LNCAP (cell line): Measurements from ENCODE around the gene CETP.

Experiments
- TF ChIP-seq, protein P1 (sequence below): fragments of 450-650 bp; IDR thresholded peaks from 2 replicates; pipeline ENCODE4 v1.5.1; 2017; ENCODE audit warnings: mild to moderate bottlenecking

Gene CETP

DNA sequence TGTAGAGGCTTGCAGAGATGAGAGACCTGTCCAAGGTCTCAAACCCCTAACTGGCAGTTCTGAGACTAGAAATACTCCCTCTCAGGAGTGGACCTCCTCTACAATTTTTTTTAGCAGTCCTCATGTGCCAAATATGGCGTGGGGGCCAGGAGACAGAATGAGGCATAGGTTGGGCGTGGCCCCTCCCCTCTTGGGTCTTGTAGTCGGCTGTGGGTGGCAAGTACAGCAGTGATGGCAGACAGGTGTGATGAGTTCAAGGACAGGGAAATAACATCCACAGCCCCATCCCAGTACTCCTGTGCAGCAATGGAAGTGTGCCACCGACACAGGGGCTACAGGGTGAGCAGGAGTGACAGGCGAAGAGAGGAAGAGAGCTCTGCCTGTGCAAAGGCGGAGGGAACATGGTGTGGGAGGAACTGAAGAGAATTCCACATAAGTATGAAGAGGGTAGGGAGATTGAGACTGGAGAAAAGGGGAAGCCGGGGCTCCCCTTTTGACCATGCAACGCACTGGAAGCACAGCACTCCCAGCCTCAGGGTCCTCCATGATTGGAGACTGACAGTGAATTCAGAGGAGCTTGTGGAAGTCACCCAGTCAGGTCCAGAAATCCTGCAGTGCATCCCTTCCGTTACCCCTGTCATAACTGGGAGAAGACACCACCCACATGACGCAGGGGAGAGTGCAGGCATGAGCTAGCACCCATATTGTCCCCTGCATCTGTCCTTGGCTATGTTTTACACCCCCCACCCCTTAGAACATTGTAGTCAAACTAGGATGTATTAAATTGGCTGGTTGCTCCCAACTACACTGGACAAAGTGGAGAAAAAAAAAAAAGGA lies 14.8 kb upstream of the CETP start:
- TF ChIP-seq, protein P1, sequence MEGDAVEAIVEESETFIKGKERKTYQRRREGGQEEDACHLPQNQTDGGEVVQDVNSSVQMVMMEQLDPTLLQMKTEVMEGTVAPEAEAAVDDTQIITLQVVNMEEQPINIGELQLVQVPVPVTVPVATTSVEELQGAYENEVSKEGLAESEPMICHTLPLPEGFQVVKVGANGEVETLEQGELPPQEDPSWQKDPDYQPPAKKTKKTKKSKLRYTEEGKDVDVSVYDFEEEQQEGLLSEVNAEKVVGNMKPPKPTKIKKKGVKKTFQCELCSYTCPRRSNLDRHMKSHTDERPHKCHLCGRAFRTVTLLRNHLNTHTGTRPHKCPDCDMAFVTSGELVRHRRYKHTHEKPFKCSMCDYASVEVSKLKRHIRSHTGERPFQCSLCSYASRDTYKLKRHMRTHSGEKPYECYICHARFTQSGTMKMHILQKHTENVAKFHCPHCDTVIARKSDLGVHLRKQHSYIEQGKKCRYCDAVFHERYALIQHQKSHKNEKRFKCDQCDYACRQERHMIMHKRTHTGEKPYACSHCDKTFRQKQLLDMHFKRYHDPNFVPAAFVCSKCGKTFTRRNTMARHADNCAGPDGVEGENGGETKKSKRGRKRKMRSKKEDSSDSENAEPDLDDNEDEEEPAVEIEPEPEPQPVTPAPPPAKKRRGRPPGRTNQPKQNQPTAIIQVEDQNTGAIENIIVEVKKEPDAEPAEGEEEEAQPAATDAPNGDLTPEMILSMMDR = no peak

GRCh38 chr16:56947604-56947995 lies 14.2 kb upstream of the CETP start:
- TF ChIP-seq, protein P1 = no peak

GRCh38 chr16:56948234-56948633 lies 13.5 kb upstream of the CETP start:
- TF ChIP-seq, protein P1 = no peak

GRCh38 chr16:56950051-56950450 lies 11.7 kb upstream of the CETP start:
- TF ChIP-seq, protein P1 = no peak

DNA sequence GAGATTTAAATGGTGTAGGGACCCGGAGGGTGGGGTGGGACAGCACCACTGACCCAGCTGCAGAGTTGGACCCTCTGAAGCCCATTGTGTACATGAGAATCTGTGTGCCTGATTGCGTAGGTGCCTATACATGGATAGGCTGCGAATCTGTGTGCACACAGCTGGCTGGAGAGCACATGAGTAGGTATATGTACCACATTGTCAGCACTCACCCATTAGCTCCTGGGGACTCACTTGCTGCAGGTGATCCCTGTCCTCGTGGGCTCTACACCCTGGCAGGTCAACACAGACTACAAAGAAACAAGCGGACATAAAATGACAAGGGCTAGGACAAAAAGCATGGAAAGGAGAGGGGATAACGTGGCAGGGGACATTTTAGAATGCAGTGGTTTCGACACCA lies 11.3 kb upstream of the CETP start:
- TF ChIP-seq, protein P1 = no peak

- TF ChIP-seq, protein P1 = peak; percentile 60
Observed at GRCh38 chr16:56950881-56951771, 10.6 kb upstream of the CETP start.

- TF ChIP-seq, protein P1 = no peak
Observed at GRCh38 chr16:56953006-56953405, 8.7 kb upstream of the CETP start.
